ENCODE measurements around the gene ANKS1B.
"Not testable (repeated sequence)": the region's sequence is repeated elsewhere in the genome, so short reads cannot be mapped to it uniquely, and the experiment has no call there.

The ANKS1B gene

GRCh38 chr12:99906786-99907579, 77.8 kb downstream of the ANKS1B start:
- H3K4me3 ChIP-seq = no peak overlapping the region
- H3K27ac ChIP-seq = no peak overlapping the region

- no peak overlapping the region for H3K4me3 ChIP-seq
- no peak overlapping the region for H3K27ac ChIP-seq
Observed at GRCh38 chr12:99901181-99901580, 83.6 kb downstream of the ANKS1B start.

- no peak overlapping the region for H3K4me3 ChIP-seq
- H3K27ac ChIP-seq = no peak overlapping the region
Observed at GRCh38 chr12:99898645-99899044, 86.1 kb downstream of the ANKS1B start.

- no peak overlapping the region for H3K4me3 ChIP-seq
- no peak overlapping the region for H3K27ac ChIP-seq
Observed at GRCh38 chr12:99879439-99879838, 105.3 kb downstream of the ANKS1B start.

- Histone ChIP-seq H3K27ac (no peak overlapping the region), H3K4me3 (no peak overlapping the region)
Observed at GRCh38 chr12:99875081-99875480, 109.7 kb downstream of the ANKS1B start.

GRCh38 chr12:99870085-99870484, 114.7 kb downstream of the ANKS1B start:
- H3K27ac ChIP-seq = no peak overlapping the region
- H3K4me3 ChIP-seq = no peak overlapping the region

GRCh38 chr12:99861731-99862130, 123.0 kb downstream of the ANKS1B start:
- Histone ChIP-seq H3K27ac (no peak overlapping the region), H3K4me3 (no peak overlapping the region)

- no peak overlapping the region for H3K27ac ChIP-seq
Observed at GRCh38 chr12:99859126-99859525, 125.6 kb downstream of the ANKS1B start.

GRCh38 chr12:99852666-99853065, 132.1 kb downstream of the ANKS1B start:
- no peak overlapping the region for H3K27ac ChIP-seq

More at GRCh38 chr12:99859126-99859525, 125.6 kb downstream of the ANKS1B start:
- no peak overlapping the region for H3K4me3 ChIP-seq

GRCh38 chr12:99847936-99848335, 136.8 kb downstream of the ANKS1B start:
- no peak overlapping the region for H3K4me3 ChIP-seq
- no peak overlapping the region for H3K27ac ChIP-seq

More at GRCh38 chr12:99852666-99853065, 132.1 kb downstream of the ANKS1B start:
- H3K4me3 ChIP-seq = no peak overlapping the region

- H3K27ac ChIP-seq = no peak overlapping the region
- H3K4me3 ChIP-seq = no peak overlapping the region
Observed at GRCh38 chr12:99834710-99835109, 150.0 kb downstream of the ANKS1B start.

- no peak overlapping the region for H3K4me3 ChIP-seq
- H3K27ac ChIP-seq = no peak overlapping the region
Observed at GRCh38 chr12:99833397-99833796, 151.3 kb downstream of the ANKS1B start.

GRCh38 chr12:99824900-99825542, 159.7 kb downstream of the ANKS1B start:
- Histone ChIP-seq H3K27ac (no peak overlapping the region), H3K4me3 (no peak overlapping the region)

- Histone ChIP-seq H3K27ac (no peak overlapping the region), H3K4me3 (no peak overlapping the region)
Observed at GRCh38 chr12:99822273-99822672, 162.5 kb downstream of the ANKS1B start.

GRCh38 chr12:99810718-99811593, 173.8 kb downstream of the ANKS1B start:
- Histone ChIP-seq H3K4me3 (no peak overlapping the region), H3K27ac (no peak overlapping the region)

GRCh38 chr12:99809909-99810308, 174.8 kb downstream of the ANKS1B start:
- H3K4me3 ChIP-seq = no peak overlapping the region
- no peak overlapping the region for H3K27ac ChIP-seq

GRCh38 chr12:99806304-99806703, 178.4 kb downstream of the ANKS1B start:
- H3K4me3 ChIP-seq = no peak overlapping the region

GRCh38 chr12:99804715-99805114, 180.0 kb downstream of the ANKS1B start:
- H3K27ac ChIP-seq = no peak overlapping the region
- H3K4me3 ChIP-seq = no peak overlapping the region

More at GRCh38 chr12:99806304-99806703, 178.4 kb downstream of the ANKS1B start:
- no peak overlapping the region for H3K27ac ChIP-seq

- no peak overlapping the region for H3K4me3 ChIP-seq
- H3K27ac ChIP-seq = no peak overlapping the region
Observed at GRCh38 chr12:99800605-99801004, 184.1 kb downstream of the ANKS1B start.

GRCh38 chr12:99797931-99798330, 186.8 kb downstream of the ANKS1B start:
- not testable (repeated sequence) for H3K4me3 ChIP-seq, H3K27ac ChIP-seq
